Neural progenitor cell (in vitro differentiated cells): ENCODE measurements around the gene TRNAU1AP. TPM values are rescaled to one million over a fixed set of nuclear protein-coding genes. Genes with fewer than 3 reads are reported as not detected.
A peak's percentile ranks its signal among the peaks of the same experiment; 100 is the strongest.
"Not testable (repeated sequence)": the region's sequence is repeated elsewhere in the genome, so short reads cannot be mapped to it uniquely, and the experiment has no call there.

ENCODE experiments used
- DNase-seq: peaks from one replicate; pipeline ENCODE4 v3.0.0-alpha.2; 2016; ENCODE audit warnings: low spot score
- H2AFZ ChIP-seq: fragments of 200-600 bp; sonication (generic); replicated peaks from 2 replicates; pipeline ENCODE4 v1.6.1; 2016; ENCODE audit warnings: antibody characterized with exemption
- H3F3A ChIP-seq: fragments of 200-600 bp; sonication (generic); 2 replicates; pipeline ENCODE4 v1.6.1; 2016; ENCODE audit warnings: antibody characterized with exemption, low read depth
- H3K27ac ChIP-seq: fragments of 200-600 bp; sonication (generic); 2 replicates; pipeline ENCODE4 v1.5.1; 2016; ENCODE audit warnings: mild to moderate bottlenecking
- H3K27me3 ChIP-seq: fragments of 200-600 bp; sonication (generic); 2 replicates; pipeline ENCODE4 v1.6.1; 2016; ENCODE audit warnings: mild to moderate bottlenecking, moderate library complexity
- H3K36me3 ChIP-seq: fragments of 200-600 bp; sonication (generic); 2 replicates; pipeline ENCODE4 v1.5.1; 2016
- H3K4me1 ChIP-seq: fragments of 200-600 bp; sonication (generic); 2 replicates; pipeline ENCODE4 v1.6.1; 2016; ENCODE audit warnings: mixed run types
- H3K4me2 ChIP-seq: fragments of 200-600 bp; sonication (generic); 2 replicates; pipeline ENCODE4 v1.6.1; 2016
- H3K4me3 ChIP-seq: fragments of 200-600 bp; sonication (generic); 2 replicates; pipeline ENCODE4 v1.5.1; 2016
- H3K79me2 ChIP-seq: fragments of 200-600 bp; sonication (generic); 2 replicates; pipeline ENCODE4 v1.6.1; 2016; ENCODE audit warnings: low read depth
- H3K9ac ChIP-seq: fragments of 200-600 bp; sonication (generic); 2 replicates; pipeline ENCODE4 v1.6.1; 2016
- H3K9me3 ChIP-seq: fragments of 200-600 bp; sonication (generic); 2 replicates; pipeline ENCODE4 v1.5.1; 2016; ENCODE audit warnings: low read depth
- H4K20me1 ChIP-seq: fragments of 200-600 bp; sonication (generic); 2 replicates; pipeline ENCODE4 v1.6.1; 2016; ENCODE audit warnings: low read depth
- H3K27ac Mint-ChIP-seq: 3 replicates; pipeline ENCODE4 v1.8.0; 2021; ENCODE audit warnings: mixed read lengths
- H3K27me3 Mint-ChIP-seq: 2 replicates; pipeline ENCODE4 v1.8.0; 2022; ENCODE audit warnings: low read depth, mild to moderate bottlenecking, inconsistent platforms, moderate library complexity, mixed read lengths; ENCODE audit not compliant: insufficient read depth
- H3K36me3 Mint-ChIP-seq: 3 replicates; pipeline ENCODE4 v1.8.0; 2021; ENCODE audit warnings: mixed read lengths
- H3K4me1 Mint-ChIP-seq: 3 replicates; pipeline ENCODE4 v1.8.0; 2021; ENCODE audit warnings: mixed read lengths
- H3K4me3 Mint-ChIP-seq: 3 replicates; pipeline ENCODE4 v1.8.0; 2021; ENCODE audit warnings: mild to moderate bottlenecking, moderate library complexity, mixed read lengths
- H3K9me3 Mint-ChIP-seq: 3 replicates; pipeline ENCODE4 v1.8.0; 2020; ENCODE audit warnings: mixed read lengths
- EZH2 ChIP-seq: fragments of 200-600 bp; sonication (generic); IDR thresholded peaks from 2 replicates; pipeline ENCODE4 v1.6.1; 2017; ENCODE audit warnings: antibody characterized with exemption, mild to moderate bottlenecking, moderate library complexity
- EZH2phosphoT487 ChIP-seq: fragments of 200-600 bp; sonication (generic); IDR thresholded peaks from 2 replicates; pipeline ENCODE4 v1.6.1; 2017; ENCODE audit warnings: antibody characterized with exemption
- total RNA-seq: library from RNA; depleted of rRNA; stranded (reverse); fragments of >200 nt; gene quantifications from 2 replicates; pipeline ENCODE4 v1.2.3, GENCODE V29; 2015; ENCODE audit warnings: low replicate concordance
- TF ChIP-seq, protein P1 (sequence below): fragments of 200-600 bp; sonication (generic); IDR thresholded peaks from 2 replicates; pipeline ENCODE4 v1.5.1; 2017; ENCODE audit warnings: antibody characterized with exemption, mild to moderate bottlenecking

Gene TRNAU1AP
- total RNA-seq, 1 donor from 2014 or later, result 43.9 TPM

DNA sequence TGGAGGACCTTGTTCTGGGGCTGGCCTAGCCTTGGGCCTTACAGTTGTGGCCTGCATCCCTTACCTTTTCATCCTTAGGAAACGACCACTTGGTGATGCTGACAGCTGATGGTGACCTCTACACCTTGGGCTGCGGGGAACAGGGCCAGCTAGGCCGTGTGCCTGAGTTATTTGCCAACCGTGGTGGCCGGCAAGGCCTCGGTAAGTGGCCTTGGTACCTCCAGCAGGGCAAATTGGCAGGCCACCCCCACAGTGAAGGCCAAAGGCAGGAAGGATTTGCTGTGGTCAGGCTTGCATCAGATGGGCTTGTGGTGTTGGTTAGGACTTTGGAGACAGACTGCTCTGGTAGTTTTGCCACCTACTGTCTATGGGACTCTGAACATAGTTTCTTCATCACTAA, 17.7 kb upstream of the TRNAU1AP start:
- Histone ChIP-seq H3K36me3 (no peaks in the 10 kb centered on the region), H4K20me1 (no peaks in the 10 kb centered on the region), H3K27me3 (no peaks in the 10 kb centered on the region), H2AFZ (no peak overlapping the region), H3K9ac (no peak overlapping the region), H3K4me3 (no peak overlapping the region), H3F3A (peaks cover 7% of the 10 kb centered on the region), H3K9me3 (no peaks in the 10 kb centered on the region), H3K4me1 (no peaks in the 10 kb centered on the region), H3K27ac (no peak overlapping the region), H3K4me2 (no peak overlapping the region), H3K79me2 (no peaks in the 10 kb centered on the region)
- TF ChIP-seq, protein P1, sequence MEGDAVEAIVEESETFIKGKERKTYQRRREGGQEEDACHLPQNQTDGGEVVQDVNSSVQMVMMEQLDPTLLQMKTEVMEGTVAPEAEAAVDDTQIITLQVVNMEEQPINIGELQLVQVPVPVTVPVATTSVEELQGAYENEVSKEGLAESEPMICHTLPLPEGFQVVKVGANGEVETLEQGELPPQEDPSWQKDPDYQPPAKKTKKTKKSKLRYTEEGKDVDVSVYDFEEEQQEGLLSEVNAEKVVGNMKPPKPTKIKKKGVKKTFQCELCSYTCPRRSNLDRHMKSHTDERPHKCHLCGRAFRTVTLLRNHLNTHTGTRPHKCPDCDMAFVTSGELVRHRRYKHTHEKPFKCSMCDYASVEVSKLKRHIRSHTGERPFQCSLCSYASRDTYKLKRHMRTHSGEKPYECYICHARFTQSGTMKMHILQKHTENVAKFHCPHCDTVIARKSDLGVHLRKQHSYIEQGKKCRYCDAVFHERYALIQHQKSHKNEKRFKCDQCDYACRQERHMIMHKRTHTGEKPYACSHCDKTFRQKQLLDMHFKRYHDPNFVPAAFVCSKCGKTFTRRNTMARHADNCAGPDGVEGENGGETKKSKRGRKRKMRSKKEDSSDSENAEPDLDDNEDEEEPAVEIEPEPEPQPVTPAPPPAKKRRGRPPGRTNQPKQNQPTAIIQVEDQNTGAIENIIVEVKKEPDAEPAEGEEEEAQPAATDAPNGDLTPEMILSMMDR, result no peak
- TF ChIP-seq EZH2phosphoT487 (no peak), EZH2 (no peak)
- no peaks in the 10 kb centered on the region for H3K9me3 Mint-ChIP-seq
- DNase-seq, result no peak
- H3K27me3 Mint-ChIP-seq, result no peaks in the 10 kb centered on the region
- H3K27ac Mint-ChIP-seq, result no peak overlapping the region
- peaks cover 29% of the 10 kb centered on the region for H3K36me3 Mint-ChIP-seq
- H3K4me1 Mint-ChIP-seq, result no peaks in the 10 kb centered on the region
- no peak overlapping the region for H3K4me3 Mint-ChIP-seq

DNA sequence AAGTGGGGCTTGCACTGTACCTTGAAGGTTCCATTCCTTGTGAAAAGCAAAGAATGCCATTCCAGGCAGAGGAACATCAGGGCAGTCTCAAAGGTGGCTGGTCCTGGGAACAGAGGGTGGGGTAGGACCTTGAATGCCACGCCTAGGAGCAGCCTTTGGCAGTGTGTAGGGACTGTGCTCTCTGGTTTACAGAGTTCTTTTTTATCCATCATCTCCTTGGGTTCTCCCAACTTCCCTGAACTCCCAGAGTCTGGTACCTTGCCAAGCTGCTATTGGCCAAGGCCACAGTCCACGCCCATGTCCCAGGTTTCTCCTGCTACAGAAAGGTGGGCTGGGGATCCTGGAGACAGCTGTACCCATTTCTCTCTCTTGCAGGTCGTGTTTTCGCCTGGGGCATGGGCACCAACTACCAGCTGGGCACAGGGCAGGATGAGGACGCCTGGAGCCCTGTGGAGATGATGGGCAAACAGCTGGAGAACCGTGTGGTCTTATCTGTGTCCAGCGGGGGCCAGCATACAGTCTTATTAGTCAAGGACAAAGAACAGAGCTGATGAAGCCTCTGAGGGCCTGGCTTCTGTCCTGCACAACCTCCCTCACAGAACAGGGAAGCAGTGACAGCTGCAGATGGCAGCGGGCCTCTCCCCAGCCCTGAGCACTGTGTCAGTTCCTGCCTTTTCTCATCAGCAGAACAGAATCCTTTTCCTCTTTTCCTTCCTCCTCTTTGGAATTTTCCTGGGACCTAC, 15.3 kb upstream of the TRNAU1AP start:
- Mint-ChIP-seq H3K9me3 (no peaks in the 10 kb centered on the region), H3K4me3 (no peak overlapping the region), H3K36me3 (peaks cover 18% of the 10 kb centered on the region), H3K27me3 (no peaks in the 10 kb centered on the region), H3K27ac (no peak overlapping the region), H3K4me1 (no peaks in the 10 kb centered on the region)
- no peak overlapping the region for H3K27ac ChIP-seq
- H3K4me2 ChIP-seq, result no peak overlapping the region
- no peaks in the 10 kb centered on the region for H3K36me3 ChIP-seq
- H3K4me3 ChIP-seq, result no peak overlapping the region
- no peak for DNase-seq
- no peaks in the 10 kb centered on the region for H3K4me1 ChIP-seq
- H3K27me3 ChIP-seq, result no peaks in the 10 kb centered on the region
- TF ChIP-seq EZH2, result no peak
- no peak overlapping the region for H3K9ac ChIP-seq
- no peaks in the 10 kb centered on the region for H4K20me1 ChIP-seq
- peaks cover 7% of the 10 kb centered on the region for H3F3A ChIP-seq
- H2AFZ ChIP-seq, result no peak overlapping the region
- no peaks in the 10 kb centered on the region for H3K79me2 ChIP-seq
- no peaks in the 10 kb centered on the region for H3K9me3 ChIP-seq

DNA sequence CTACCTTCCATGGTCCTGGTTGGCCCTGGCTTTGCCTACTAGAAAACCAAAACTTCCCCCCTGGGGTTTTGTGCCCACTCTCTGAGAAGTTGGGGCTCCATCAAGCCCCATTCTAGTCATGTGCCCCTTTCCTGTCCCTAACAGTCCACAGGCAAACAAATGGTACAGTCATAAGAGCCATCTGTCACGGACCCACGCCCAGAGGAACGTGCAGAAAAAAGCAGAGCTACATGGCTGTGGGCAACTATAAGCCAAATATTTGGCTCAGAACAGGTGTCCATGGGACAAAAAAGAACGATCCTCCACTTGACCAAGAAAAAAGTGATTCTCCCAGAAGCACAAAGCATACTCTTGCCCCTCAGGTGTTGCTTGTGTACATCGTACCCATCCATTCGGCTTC, 14.6 kb upstream of the TRNAU1AP start:
- no peak for DNase-seq
- Histone ChIP-seq H3F3A (peaks cover 7% of the 10 kb centered on the region), H3K9ac (no peak overlapping the region), H3K9me3 (no peaks in the 10 kb centered on the region), H3K4me1 (no peaks in the 10 kb centered on the region), H3K27ac (no peak overlapping the region), H2AFZ (no peak overlapping the region), H3K27me3 (no peaks in the 10 kb centered on the region), H4K20me1 (no peaks in the 10 kb centered on the region), H3K36me3 (no peaks in the 10 kb centered on the region), H3K4me3 (no peak overlapping the region), H3K4me2 (no peak overlapping the region), H3K79me2 (no peaks in the 10 kb centered on the region)
- TF ChIP-seq, protein P1, result no peak
- no peak for TF ChIP-seq EZH2phosphoT487
- no peak for TF ChIP-seq EZH2
- H3K4me1 Mint-ChIP-seq, result no peaks in the 10 kb centered on the region
- no peaks in the 10 kb centered on the region for H3K9me3 Mint-ChIP-seq
- no peak overlapping the region for H3K4me3 Mint-ChIP-seq
- H3K36me3 Mint-ChIP-seq, result peaks cover 17% of the 10 kb centered on the region
- no peaks in the 10 kb centered on the region for H3K27me3 Mint-ChIP-seq
- no peak overlapping the region for H3K27ac Mint-ChIP-seq

DNA sequence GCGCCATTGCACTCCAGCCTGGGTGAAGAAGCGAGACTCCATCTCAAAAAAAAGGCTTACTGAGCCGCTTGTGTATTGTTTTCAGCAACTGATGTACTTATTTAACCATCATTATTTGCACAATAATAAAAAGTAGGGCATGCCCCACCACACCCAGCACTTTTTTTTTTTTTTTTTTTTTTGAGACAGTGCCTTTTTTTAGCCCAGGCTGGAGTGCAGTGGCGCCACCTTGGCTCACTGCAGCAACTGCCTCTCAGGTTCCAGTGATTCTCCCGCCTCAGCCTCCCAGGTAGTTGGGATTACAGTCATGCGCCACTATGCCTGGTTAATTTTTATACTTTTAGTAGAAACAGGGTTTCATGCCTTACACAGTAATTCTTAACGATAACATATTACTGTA, 12.2 kb upstream of the TRNAU1AP start:
- no peaks in the 10 kb centered on the region for H4K20me1 ChIP-seq
- Mint-ChIP-seq H3K36me3 (peaks cover 13% of the 10 kb centered on the region), H3K4me3 (no peak overlapping the region), H3K9me3 (no peaks in the 10 kb centered on the region), H3K27ac (no peak overlapping the region), H3K4me1 (no peaks in the 10 kb centered on the region), H3K27me3 (peaks cover 3% of the 10 kb centered on the region)
- no peaks in the 10 kb centered on the region for H3K4me1 ChIP-seq
- H3K79me2 ChIP-seq, result no peaks in the 10 kb centered on the region
- no peak for DNase-seq
- no peak overlapping the region for H3K9ac ChIP-seq
- no peaks in the 10 kb centered on the region for H3K27me3 ChIP-seq
- H3K9me3 ChIP-seq, result no peaks in the 10 kb centered on the region
- no peak overlapping the region for H3K4me3 ChIP-seq
- H3K27ac ChIP-seq, result no peak overlapping the region
- H3K4me2 ChIP-seq, result no peak overlapping the region
- no peak for TF ChIP-seq EZH2phosphoT487
- TF ChIP-seq, protein P1, result peak; percentile 30
- peaks cover 7% of the 10 kb centered on the region for H3F3A ChIP-seq
- no peak overlapping the region for H2AFZ ChIP-seq
- H3K36me3 ChIP-seq, result no peaks in the 10 kb centered on the region

DNA sequence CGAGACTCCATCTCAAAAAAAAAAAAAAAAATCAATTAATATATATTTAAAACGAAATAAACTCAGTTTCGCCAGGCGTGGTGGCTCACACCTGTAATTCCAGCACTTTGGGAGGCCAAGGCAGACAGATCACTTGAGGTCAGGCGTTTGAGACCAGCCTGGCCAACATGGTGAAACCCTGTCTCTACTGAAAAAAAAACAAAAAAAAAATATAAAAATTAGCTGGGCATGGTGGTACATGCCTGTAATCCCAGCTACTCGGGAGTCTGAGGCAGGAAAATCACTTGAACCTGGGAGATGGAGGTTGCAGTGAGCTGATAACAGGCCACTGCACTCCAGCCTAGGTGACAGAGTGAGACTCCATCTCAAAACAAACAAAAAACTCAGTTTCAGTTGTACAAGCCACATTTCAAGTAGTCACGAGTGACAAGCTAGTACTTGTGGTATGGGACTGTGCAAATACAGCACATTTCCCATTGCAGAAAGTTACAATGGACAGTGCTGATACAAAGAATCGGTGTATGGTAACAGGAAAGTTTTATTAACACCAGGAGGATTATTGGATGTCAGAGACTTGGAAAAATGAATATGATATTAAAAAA, 11.4 kb upstream of the TRNAU1AP start:
- H3K4me1 Mint-ChIP-seq, DNase-seq, H3K9me3 ChIP-seq, H3K9me3 Mint-ChIP-seq, H3K9ac ChIP-seq, H3K36me3 Mint-ChIP-seq, H3K27ac Mint-ChIP-seq, H3K4me1 ChIP-seq, H3K4me3 ChIP-seq, H3K36me3 ChIP-seq, H3K79me2 ChIP-seq, H3K27ac ChIP-seq, H3K4me3 Mint-ChIP-seq, H2AFZ ChIP-seq, H3K4me2 ChIP-seq, H3K27me3 Mint-ChIP-seq, H3K27me3 ChIP-seq, H3F3A ChIP-seq, H4K20me1 ChIP-seq: not testable (repeated sequence)
